GM21360 (cell line): ENCODE data around the gene NCAPD2.
"Not testable (repeated sequence)": the region's sequence is repeated elsewhere in the genome, so short reads cannot be mapped to it uniquely, and the experiment has no call there.

Experiments used
- ATAC-seq: cut with Tn5 transposase; IDR thresholded peaks from one replicate; pipeline ENCODE4 v1.9.1; 2021; ENCODE audit warnings: mild to moderate bottlenecking, moderate library complexity; ENCODE audit not compliant: unreplicated experiment

Gene NCAPD2

GRCh38 chr12:6462234-6462995, 31.5 kb upstream of the NCAPD2 start:
- no peak for ATAC-seq

DNA sequence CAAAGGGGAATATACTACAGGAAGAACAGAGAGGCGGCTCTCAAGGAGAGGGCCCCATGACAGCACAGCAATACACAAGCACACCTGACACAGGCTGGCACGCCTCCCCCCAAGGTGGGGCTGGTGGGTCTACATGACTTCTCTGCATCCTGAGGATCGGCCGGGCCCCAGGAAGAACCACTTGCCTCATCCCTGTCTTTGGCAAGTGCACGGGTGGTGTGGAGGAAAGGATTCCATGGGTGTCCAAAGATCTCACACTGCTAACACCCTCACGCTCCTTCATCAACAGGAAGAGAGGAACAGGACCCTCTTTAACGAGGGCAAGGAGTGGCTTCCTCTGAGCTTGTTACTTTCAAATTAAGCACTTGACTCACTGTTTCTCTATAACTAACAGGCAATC, 30.7 kb upstream of the NCAPD2 start:
- no peak for ATAC-seq

DNA sequence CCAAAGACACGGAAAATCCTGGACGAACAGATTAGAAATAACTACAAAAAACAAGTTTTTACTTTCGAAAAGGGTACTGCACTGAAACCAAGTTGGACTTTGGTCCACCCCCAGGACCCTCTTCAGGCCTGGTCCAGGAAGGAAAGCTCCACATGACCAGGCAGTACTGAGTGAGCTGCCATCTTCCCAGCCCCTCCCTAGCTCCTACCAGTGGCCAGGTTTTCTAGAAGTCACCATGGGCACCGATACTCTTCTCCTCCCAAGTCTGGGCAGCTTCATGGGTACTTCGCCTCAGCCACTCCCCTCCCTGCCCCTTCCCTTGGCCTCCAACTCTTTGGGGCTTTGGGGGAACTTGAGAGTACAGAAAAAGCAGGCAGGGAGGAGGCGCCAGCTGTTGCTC, 30.0 kb upstream of the NCAPD2 start:
- ATAC-seq = no peak

DNA sequence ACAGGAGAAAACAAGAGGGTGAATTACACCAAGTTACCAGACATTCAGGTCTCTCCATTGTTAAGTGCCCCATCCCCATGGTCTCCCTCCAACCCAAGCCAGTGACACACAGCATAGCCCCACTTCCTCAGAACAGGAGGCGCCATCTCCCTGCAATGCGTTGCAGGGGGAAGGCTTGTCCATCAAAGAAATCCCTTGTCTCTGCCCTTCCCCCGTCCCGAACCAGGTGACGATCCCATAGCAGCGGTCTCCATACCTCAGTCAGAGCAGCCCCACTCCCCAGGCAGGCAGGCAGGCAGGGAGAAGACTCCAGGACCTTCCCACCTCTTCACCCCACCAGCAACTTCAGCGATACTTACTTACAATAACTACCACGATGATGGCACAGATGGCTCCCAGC, 29.4 kb upstream of the NCAPD2 start:
- no peak for ATAC-seq

DNA sequence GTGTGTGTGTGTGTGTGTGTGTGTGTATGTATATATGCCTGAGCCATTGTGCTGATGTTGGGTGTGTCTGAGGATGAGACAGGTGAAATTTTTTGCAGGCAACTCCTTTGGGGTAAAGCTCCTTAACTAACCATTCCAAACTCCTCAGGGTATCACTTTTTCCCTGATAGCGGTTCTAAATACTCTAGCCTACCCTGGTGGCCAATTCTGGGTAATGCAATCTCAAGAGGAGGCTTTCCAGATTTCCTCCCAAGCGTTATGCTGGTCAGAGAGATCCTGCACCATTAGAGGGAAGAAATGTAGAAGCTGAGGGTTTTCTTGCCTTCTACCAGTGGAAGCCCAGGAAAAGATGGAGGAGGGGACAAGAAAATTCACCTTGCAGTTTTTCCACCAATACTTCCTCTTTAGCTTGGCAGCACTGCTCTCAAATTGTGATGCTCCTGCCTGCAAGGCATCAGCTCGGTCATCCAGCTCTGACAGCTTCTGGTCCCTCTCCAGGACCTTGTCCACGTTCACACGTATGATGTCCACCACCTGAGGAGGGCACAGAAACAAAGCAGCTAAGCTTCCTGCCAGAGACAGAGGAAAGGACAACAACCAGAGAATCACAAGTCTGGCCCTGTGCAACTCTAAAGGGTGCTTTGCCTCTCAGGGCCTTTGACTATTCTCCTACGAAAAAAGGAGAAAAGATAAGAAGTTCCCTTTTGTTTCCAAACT, 28.3 kb upstream of the NCAPD2 start:
- no peak for ATAC-seq

DNA sequence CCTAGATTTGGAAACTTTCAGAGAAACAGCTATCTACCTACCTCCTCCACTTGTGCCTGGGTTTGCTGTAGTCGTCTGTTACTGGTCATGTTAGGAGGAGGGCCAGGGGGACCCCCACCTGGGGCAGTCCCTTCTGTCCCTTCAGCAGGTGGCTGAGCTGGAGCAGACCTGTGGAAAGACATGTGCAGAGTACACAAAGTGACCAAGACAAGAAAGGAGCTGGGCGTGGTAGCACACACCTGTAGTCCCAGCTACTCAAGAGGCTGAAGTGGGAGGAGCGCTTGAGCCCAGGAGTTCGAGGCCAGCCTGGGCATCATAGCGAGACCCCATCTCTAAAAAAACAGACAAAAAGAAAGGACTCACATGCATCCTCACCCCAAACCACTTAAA, 27.7 kb upstream of the NCAPD2 start:
- no peak for ATAC-seq

DNA sequence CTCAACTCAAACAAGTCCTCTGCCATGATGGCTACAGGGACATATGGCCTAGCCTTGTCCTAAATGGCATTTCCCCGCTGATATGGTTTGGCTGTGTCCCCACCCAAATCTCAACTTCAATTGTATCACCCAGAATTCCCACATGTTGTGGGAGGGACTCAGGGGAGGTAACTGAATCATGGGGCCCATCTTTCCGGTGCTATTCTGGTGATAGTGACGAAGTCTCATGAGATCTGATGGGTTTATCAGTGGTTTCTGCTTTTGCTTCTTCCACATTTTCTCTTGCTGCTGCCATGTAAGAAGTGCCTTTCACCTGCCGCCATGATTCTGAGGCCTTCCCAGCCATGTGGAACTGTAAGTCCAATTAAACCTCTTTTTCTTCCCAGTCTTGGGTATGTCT, 27.2 kb upstream of the NCAPD2 start:
- ATAC-seq = not testable (repeated sequence)

GRCh38 chr12:6467571-6468282, 26.2 kb upstream of the NCAPD2 start:
- not testable (repeated sequence) for ATAC-seq

DNA sequence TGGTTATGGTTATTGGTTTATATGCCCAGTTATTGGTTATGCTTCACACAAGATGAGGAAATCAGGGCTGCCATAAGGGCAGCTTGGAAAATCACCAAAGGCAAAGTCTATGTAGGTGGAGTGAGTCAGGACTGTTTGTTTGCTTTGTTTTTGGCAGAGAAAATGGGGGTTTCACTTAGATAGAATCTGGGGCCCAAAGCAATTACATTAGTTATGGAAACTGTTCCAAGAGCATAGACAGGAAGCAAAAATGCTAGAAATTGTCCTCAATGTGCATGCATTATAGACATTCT, 25.7 kb upstream of the NCAPD2 start:
- no peak for ATAC-seq

DNA sequence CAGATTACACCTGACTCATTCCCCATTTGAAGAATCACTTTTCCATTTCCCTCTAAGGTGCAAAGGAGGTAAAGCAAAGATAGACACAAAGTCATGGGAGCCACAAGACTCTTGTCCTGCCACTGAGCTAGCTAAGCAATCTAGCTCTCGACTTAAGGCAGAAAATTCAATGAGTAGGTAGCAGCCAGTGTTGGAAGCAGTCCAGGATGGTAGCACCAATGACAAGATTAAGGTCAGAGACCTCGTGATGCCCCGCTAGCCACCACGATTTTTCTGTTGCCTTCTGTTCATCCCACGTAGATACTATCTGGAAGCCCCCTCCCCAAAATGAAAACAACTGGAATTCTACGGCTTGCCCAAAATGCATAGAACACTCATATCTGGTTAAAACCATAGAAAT, 24.8 kb upstream of the NCAPD2 start:
- ATAC-seq = no peak

DNA sequence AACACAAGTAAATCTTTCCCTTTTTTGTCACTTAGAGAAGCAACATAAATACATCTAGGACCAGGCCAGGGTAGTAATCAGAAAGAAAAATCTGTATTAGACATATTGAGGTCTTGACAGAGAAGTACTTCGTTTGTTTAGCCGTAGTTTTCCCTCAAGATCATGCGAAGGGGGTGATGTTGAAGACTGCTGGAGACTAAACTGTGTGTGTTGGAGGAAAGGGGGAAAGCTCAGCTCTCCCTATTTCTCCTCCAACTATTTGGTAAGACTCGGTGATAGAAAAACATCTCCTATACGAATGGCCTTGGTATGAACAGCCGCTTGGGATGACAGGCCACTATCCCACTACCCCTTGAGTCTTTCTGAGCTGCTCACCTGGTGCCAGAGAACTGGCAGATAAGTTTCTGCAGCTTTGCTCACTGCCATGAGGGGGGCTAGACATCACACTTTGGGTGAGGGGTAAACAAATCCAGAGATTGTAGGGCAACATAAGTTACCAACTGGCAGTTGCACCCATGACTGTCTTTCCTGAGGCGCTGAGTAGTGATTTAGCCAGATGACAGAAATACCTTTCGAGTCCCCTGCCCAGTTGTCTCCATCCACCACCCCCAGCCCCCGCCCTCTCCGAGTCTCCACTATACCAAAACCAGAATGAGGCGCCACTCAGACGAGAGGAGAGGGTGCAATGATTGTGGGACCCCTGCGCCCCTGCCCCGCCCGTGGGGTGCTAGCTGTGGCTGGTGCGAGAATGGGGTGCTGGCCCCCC, 24.1 kb upstream of the NCAPD2 start:
- no peak for ATAC-seq

DNA sequence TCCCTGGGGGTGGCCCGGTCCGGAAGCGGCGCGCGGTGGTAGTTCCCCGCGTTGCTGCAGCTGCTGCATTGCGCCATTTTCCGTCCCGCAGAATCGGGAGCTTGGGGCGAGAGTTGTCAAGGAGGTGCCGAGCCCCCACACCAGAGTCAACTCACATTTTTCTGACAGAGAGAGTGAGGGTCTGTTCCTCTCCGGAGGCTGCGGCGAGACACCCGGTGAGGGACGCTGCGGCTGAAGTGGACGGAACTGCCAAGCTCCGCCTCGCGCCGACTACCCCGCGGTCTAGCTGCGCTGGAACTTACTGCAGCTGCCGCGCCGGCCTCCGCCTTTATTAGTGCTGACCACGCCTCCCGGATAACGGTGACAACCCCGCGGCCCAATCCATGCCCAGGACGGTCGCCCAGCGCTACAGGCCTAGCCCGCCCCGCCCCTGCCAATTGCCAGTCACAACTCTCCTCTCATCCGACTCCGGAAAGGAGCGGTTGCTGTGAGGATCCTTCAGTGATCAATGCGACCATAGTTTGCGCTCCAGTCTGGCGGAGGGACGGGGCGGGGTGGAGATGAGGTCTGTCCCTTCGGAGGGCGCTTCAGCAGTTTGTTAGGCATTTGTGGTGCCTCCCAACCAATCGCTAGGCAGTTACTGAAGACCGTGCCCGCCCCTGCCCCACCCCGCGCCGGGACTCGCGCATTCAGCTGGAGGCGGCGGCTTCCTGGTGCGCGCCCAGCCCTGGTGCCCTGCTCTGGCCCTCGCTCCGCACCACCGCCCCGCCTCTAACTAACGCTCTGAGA, 23.3 kb upstream of the NCAPD2 start, which contains the start of gene VAMP1:
TSS of gene VAMP1 (minus strand) at position 303 of the 789 bp plus-strand sequence. CDS start at position 157, 146 bp downstream.
- peak; percentile 86 for ATAC-seq

GRCh38 chr12:6471989-6472360, 21.9 kb upstream of the NCAPD2 start:
- no peak for ATAC-seq

DNA sequence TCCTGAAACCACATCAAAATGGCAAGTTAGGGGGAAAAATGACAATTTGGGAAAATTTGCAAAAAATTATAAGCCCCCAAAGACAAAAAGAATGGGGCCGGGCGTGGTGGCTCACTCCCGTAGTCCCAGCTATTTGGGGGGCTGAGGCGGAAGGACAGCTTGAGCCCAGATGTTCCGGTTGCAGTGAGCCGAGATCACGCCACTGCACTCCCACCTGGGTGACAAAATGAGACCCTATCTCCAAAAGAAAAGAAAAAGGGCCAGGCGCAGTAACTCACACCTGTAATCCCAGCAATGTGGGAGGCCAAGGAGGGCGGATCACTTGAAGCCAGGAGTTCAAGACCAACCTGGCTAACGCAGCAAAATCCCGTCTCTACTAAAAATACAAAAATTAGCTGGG, 21.4 kb upstream of the NCAPD2 start:
- no peak for ATAC-seq

- not testable (repeated sequence) for ATAC-seq
Measured at GRCh38 chr12:6475233-6475975, 18.5 kb upstream of the NCAPD2 start.

DNA sequence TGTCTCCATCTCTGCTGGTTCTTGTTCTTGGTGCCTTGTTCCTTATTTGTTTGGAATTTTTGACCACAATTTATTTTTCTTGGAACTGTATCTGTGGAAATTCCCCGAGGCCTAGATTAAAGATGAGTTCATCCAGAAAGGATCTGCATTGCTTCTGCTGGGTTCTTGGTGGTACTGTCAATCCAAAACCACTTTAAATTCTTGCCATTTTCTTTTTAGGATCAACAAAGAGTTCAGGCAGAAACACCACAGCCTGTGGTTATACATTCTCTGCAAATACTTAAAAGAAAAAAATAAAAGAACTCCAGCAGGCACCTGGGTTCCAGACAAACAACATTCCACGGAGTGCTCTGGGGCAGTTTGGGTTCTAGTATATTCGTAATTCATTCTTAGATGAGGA, 17.4 kb upstream of the NCAPD2 start:
- ATAC-seq = no peak

GRCh38 chr12:6477601-6478377, 16.1 kb upstream of the NCAPD2 start:
- not testable (repeated sequence) for ATAC-seq

DNA sequence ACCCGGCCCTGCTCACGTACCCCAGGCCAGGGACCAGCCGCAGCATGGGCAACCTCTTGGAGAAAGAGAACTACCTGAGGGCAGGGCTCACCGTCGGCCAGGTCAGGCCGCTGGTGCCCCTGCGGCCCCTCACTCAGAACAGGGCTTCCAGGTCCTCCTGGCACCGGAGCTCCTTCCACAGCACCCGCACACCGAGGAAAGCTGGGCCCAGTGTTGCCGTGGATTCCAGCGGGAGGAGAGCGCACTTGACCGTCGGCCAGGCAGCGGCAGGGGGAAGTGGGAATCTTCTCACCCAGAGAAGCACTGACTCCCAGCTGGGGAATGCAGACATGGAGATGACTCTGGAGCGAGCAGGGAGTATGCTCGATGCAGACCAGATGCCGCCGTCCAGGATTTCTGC, 15.5 kb upstream of the NCAPD2 start:
- no peak for ATAC-seq

DNA sequence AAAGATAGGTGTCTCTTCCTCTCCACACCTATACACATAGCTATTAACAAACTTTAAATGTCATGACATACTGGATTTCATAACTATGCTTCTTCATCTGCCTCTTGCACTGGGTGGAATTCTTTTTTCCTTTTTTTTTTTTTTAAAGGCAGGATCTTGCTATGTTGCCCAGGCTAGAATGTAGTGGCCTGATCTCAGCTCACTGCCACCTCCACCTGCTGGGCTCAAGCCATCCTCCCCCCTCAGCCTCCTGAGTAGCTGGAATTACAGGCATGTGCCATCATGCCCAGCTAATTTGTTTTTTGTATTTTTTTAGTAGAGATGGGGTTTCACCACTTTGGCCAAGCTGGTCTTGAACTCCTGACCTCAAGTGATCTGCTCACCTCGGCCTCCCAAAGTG, 5.7 kb upstream of the NCAPD2 start:
- ATAC-seq = no peak
